GM12801 (cell line): ENCODE measurements around the gene TRPM5.

Source experiments
- CTCF ChIP-seq: IDR thresholded peaks from one replicate; pipeline ENCODE4 v1.5.1; 2011; ENCODE audit warnings: control low read depth; ENCODE audit not compliant: insufficient read length; ENCODE audit errors: extremely low read depth

Gene TRPM5

GRCh38 chr11:2406451-2406850 lies 37.9 kb downstream of the TRPM5 start:
- no peak for TF ChIP-seq CTCF

- no peak for TF ChIP-seq CTCF
Observed at GRCh38 chr11:2404735-2405196, 39.5 kb downstream of the TRPM5 start.

- no peak for TF ChIP-seq CTCF
Observed at GRCh38 chr11:2402890-2403645, 41.2 kb downstream of the TRPM5 start.

GRCh38 chr11:2402106-2402505 lies 42.2 kb downstream of the TRPM5 start:
- no peak for TF ChIP-seq CTCF

GRCh38 chr11:2401436-2401984 lies 42.8 kb downstream of the TRPM5 start:
- TF ChIP-seq CTCF = no peak

GRCh38 chr11:2400762-2401435 lies 43.4 kb downstream of the TRPM5 start:
- no peak for TF ChIP-seq CTCF

GRCh38 chr11:2400069-2400761 lies 44.1 kb downstream of the TRPM5 start, which contains the start of gene TSSC4:
TSSC4 (plus strand) TSS chr11:2400750; CDS start chr11:2402634, 1,884 bp downstream.
- no peak for TF ChIP-seq CTCF
